Smooth muscle cell (in vitro differentiated cells): ENCODE measurements around the gene RNASEH2A. TPM values are rescaled to one million over a fixed set of nuclear protein-coding genes. Genes with fewer than 3 reads are reported as not detected.

ENCODE experiments used
- DNase-seq: peaks from one replicate; lab custom pipeline; 2025; ENCODE audit not compliant: unreplicated experiment; lab: John Stamatoyannopoulos, UW
- H2AFZ ChIP-seq: fragments of 200-600 bp; sonication (generic); 2 replicates; pipeline ENCODE4 v1.6.0; 2016; ENCODE audit warnings: antibody characterized with exemption, low read depth, mild to moderate bottlenecking
- H3F3A ChIP-seq: fragments of 200-600 bp; sonication (generic); 2 replicates; pipeline ENCODE4 v1.6.0; 2017; ENCODE audit warnings: antibody characterized with exemption, low read depth
- H3K27ac ChIP-seq: fragments of 200-600 bp; sonication (generic); 2 replicates; pipeline ENCODE4 v1.5.1; 2016; ENCODE audit warnings: low read depth, mild to moderate bottlenecking
- H3K27me3 ChIP-seq: fragments of 200-600 bp; sonication (generic); 2 replicates; pipeline ENCODE4 v1.6.1; 2016; ENCODE audit warnings: low read depth, mild to moderate bottlenecking
- H3K36me3 ChIP-seq: fragments of 200-600 bp; sonication (generic); 2 replicates; pipeline ENCODE4 v1.5.1; 2016; ENCODE audit warnings: low read depth
- H3K4me1 ChIP-seq: fragments of 200-600 bp; sonication (generic); 2 replicates; pipeline ENCODE4 v1.5.1; 2016; ENCODE audit warnings: low read depth
- H3K4me2 ChIP-seq: fragments of 200-600 bp; sonication (generic); 2 replicates; pipeline ENCODE4 v1.6.0; 2016; ENCODE audit warnings: mild to moderate bottlenecking
- H3K4me3 ChIP-seq: fragments of 200-600 bp; sonication (generic); 2 replicates; pipeline ENCODE4 v1.5.1; 2016; ENCODE audit warnings: mild to moderate bottlenecking
- H3K79me2 ChIP-seq: fragments of 200-600 bp; sonication (generic); 2 replicates; pipeline ENCODE4 v1.6.0; 2016; ENCODE audit warnings: low read depth, mild to moderate bottlenecking
- H3K9ac ChIP-seq: fragments of 200-600 bp; sonication (generic); 2 replicates; pipeline ENCODE4 v1.6.0; 2016; ENCODE audit warnings: low read depth
- H3K9me3 ChIP-seq: fragments of 200-600 bp; sonication (generic); replicated peaks from 2 replicates; pipeline ENCODE4 v1.5.1; 2016; ENCODE audit warnings: low read depth
- H4K20me1 ChIP-seq: fragments of 200-600 bp; sonication (generic); 2 replicates; pipeline ENCODE4 v1.6.0; 2016; ENCODE audit warnings: low read depth
- WGBS: methylation state at CpG from one replicate; pipeline ENCODE4 v1.1.7; 2016; ENCODE audit warnings: low lambda C conversion rate; 5-methylcytosine and 5-hydroxymethylcytosine counted together
- polyA plus RNA-seq: library from polyadenylated mRNA; unstranded; fragments of >200 nt; fragmentation: Nextera tagmentation; extraction: Ambion mirVana; gene quantifications from 2 replicates; pipeline ENCODE4 v1.2.1, GENCODE V29; 2016
- total RNA-seq: library from RNA; depleted of rRNA; stranded (reverse); fragments of >200 nt; gene quantifications from 2 replicates; pipeline ENCODE4 v1.2.3, GENCODE V29; 2014
- TF ChIP-seq, protein P1 (sequence below): fragments of 200-600 bp; sonication (generic); IDR thresholded peaks from 2 replicates; pipeline ENCODE4 v1.5.1; 2017; ENCODE audit warnings: borderline replicate concordance, mild to moderate bottlenecking, antibody characterized with exemption; ENCODE audit not compliant: insufficient read depth, poor library complexity, severe bottlenecking

The RNASEH2A gene
- total and polyA plus RNA-seq, 2 experiments from 2014 or later: 15.7 to 34.9 TPM

DNA sequence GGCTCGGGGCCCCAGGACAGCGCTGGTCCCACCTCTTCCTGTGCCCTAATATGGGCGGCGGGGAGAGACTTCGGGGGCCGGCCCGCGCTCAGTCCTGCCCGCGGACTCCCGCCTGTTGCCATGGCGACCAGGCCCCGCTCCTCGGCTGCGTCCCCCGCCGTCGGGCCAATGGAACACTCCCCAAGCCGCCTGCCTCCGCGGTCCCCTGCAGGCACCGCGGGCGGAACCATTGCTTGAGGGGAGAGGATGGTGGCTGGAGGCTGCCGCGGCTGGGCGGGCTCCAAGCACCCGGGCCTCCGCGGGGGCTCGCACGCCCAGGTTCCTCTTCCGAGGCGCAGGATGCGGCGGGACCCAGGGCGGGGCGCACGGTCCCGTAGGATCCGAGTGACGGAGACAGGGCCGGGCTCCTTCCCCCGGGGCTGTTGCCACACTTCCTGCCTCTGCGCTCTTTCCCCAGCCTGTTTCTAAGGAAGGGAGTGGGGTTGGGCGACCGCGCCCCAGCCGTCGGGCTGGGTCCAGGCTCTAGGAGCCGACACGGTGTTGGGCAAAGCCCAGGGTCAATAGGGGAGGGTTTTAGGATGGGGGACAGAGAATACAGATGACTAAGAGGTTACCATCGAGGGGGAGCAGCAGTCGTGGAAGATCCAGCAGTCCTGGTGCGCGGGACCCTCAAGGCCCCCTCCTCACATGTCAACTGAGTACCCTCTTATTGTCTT lies 16.3 kb upstream of the RNASEH2A start:
- peak overlapping the region; percentile 89 for H3K4me2 ChIP-seq
- TF ChIP-seq, protein P1, sequence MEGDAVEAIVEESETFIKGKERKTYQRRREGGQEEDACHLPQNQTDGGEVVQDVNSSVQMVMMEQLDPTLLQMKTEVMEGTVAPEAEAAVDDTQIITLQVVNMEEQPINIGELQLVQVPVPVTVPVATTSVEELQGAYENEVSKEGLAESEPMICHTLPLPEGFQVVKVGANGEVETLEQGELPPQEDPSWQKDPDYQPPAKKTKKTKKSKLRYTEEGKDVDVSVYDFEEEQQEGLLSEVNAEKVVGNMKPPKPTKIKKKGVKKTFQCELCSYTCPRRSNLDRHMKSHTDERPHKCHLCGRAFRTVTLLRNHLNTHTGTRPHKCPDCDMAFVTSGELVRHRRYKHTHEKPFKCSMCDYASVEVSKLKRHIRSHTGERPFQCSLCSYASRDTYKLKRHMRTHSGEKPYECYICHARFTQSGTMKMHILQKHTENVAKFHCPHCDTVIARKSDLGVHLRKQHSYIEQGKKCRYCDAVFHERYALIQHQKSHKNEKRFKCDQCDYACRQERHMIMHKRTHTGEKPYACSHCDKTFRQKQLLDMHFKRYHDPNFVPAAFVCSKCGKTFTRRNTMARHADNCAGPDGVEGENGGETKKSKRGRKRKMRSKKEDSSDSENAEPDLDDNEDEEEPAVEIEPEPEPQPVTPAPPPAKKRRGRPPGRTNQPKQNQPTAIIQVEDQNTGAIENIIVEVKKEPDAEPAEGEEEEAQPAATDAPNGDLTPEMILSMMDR: no peak
- no peak overlapping the region for H2AFZ ChIP-seq
- peak overlapping the region; percentile 96 for H3K27ac ChIP-seq
- WGBS: 2% methylated on average over 41 of the region's 56 CpGs
- peaks cover 20% of the 10 kb centered on the region for H3K79me2 ChIP-seq
- peaks cover 25% of the 10 kb centered on the region for H3K4me1 ChIP-seq
- no peaks in the 10 kb centered on the region for H3K9me3 ChIP-seq
- peaks cover 24% of the 10 kb centered on the region for H4K20me1 ChIP-seq
- peak overlapping the region; percentile 98 for H3K4me3 ChIP-seq
- H3F3A ChIP-seq: peaks cover 43% of the 10 kb centered on the region
- no peaks in the 10 kb centered on the region for H3K36me3 ChIP-seq
- peak; percentile 92 for DNase-seq
- peak overlapping the region; percentile 86 for H3K9ac ChIP-seq
- no peaks in the 10 kb centered on the region for H3K27me3 ChIP-seq

DNA sequence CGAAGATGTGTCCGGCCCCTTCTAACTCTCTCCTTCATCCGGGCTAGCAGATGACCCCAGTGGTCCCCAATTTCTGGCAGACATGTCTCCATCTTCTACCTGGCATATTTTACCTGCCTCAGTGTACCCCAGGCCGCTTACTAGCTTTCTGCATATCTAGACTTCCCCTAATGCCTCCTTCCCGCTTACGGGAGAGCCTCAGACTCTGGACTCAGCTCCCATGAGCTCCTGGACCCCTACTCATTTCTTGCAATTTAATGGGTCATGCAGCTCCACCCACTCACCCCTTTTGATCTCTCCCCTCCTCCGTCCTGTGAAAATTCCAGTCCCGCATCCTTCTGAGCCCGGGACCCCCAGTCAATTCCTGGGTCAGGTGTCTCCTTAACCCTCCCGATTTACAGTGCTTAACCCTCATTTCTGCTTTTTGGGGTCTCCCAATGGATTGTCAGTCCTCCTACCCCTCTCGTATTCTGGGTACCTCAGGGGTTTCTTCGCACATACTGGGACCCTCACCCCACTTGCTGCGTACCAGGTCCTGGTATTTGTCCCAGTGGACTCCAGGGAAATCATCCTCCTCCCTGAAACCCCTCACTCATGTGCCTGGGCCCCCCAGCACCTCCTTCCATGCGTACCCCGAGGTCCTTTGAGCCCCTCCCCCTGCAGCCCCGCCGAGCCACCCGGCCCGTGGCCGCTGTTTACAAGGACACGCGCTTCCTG lies 15.6 kb upstream of the RNASEH2A start:
- peak overlapping the region; percentile 96 for H3K27ac ChIP-seq
- H4K20me1 ChIP-seq: peaks cover 24% of the 10 kb centered on the region
- H3K79me2 ChIP-seq: peaks cover 20% of the 10 kb centered on the region
- peaks cover 40% of the 10 kb centered on the region for H3F3A ChIP-seq
- peak overlapping the region; percentile 98 for H3K4me3 ChIP-seq
- no peaks in the 10 kb centered on the region for H3K9me3 ChIP-seq
- peaks cover 25% of the 10 kb centered on the region for H3K4me1 ChIP-seq
- H2AFZ ChIP-seq: no peak overlapping the region
- TF ChIP-seq, protein P1: no peak
- no peaks in the 10 kb centered on the region for H3K36me3 ChIP-seq
- peak overlapping the region; percentile 86 for H3K9ac ChIP-seq
- 5% methylated on average over 20 of the region's 22 CpGs for WGBS
- no peaks in the 10 kb centered on the region for H3K27me3 ChIP-seq
- peak overlapping the region; percentile 89 for H3K4me2 ChIP-seq
- DNase-seq: no peak

DNA sequence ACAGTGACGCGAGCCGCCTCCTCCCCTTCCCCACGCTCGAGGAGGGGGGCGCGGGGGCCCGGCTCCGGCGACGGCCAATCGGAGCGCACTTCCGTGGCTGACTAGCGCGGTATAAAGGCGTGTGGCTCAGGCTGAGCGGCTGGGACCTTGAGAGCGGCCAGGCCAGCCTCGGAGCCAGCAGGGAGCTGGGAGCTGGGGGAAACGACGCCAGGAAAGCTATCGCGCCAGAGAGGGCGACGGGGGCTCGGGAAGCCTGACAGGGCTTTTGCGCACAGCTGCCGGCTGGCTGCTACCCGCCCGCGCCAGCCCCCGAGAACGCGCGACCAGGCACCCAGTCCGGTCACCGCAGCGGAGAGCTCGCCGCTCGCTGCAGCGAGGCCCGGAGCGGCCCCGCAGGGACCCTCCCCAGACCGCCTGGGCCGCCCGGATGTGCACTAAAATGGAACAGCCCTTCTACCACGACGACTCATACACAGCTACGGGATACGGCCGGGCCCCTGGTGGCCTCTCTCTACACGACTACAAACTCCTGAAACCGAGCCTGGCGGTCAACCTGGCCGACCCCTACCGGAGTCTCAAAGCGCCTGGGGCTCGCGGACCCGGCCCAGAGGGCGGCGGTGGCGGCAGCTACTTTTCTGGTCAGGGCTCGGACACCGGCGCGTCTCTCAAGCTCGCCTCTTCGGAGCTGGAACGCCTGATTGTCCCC lies 14.9 kb upstream of the RNASEH2A start, which contains the start of gene JUNB:
JUNB (plus strand) TSS at position 142 of the 706 bp plus-strand sequence; CDS start at position 428, 286 bp downstream.
- Histone ChIP-seq H3K4me2 (peak within 1 kb of the TSS; percentile 93), H3K4me1 (peaks cover 25% of the 10 kb centered on the region), H2AFZ (no peak within 1 kb of the TSS), H3K9me3 (no peaks in the 10 kb centered on the region), H3K36me3 (no peaks in the 10 kb centered on the region), H3K27ac (peak within 1 kb of the TSS; percentile 96), H4K20me1 (peaks cover 24% of the 10 kb centered on the region), H3K27me3 (no peaks in the 10 kb centered on the region), H3K79me2 (peaks cover 20% of the 10 kb centered on the region), H3F3A (peaks cover 40% of the 10 kb centered on the region), H3K4me3 (peak within 1 kb of the TSS; percentile 98), H3K9ac (peak within 1 kb of the TSS; percentile 99)
- DNase-seq: peak; percentile 96
- TF ChIP-seq, protein P1: no peak
- under 1% methylated on average over 71 of the region's 73 CpGs for WGBS
